Activated CD4-positive, alpha-beta memory T cell treated with anti-CD3 and anti-CD28 coated beads, Interleukin-2, amount 10 ng/mL, durations not matched to agents 7 days and 5 days (primary cell): ENCODE measurements around the gene ZBTB6. TPM values are rescaled to one million over a fixed set of nuclear protein-coding genes. Genes with fewer than 3 reads are reported as not detected.

ENCODE experiments used
- CTCF ChIA-PET: fragments of 350-600 bp; sonication (Branson Sonifier 250); formaldehyde crosslinking; loops from one replicate; lab custom pipeline; 2021; ENCODE audit warnings: antibody characterized with exemption, inconsistent platforms; lab: Charles Lee
- POLR2A ChIA-PET: fragments of 350-600 bp; sonication (Branson Sonifier 250); formaldehyde crosslinking; loops from one replicate; lab custom pipeline; 2021; ENCODE audit warnings: antibody characterized with exemption; lab: Charles Lee
- DNase-seq: peaks from one replicate; pipeline ENCODE4 v3.0.0-alpha.2; 2020
- H3K27ac Mint-ChIP-seq: one replicate; pipeline ENCODE4 v1.8.0; 2021; ENCODE audit warnings: mild to moderate bottlenecking, mixed read lengths
- H3K27me3 Mint-ChIP-seq: one replicate; pipeline ENCODE4 v1.8.0; 2021; ENCODE audit warnings: mixed read lengths
- H3K36me3 Mint-ChIP-seq: one replicate; pipeline ENCODE4 v1.8.0; 2021; ENCODE audit warnings: low read depth, mixed read lengths
- H3K4me1 Mint-ChIP-seq: one replicate; pipeline ENCODE4 v1.8.0; 2021; ENCODE audit warnings: mixed read lengths
- H3K4me3 Mint-ChIP-seq: one replicate; pipeline ENCODE4 v1.8.0; 2021; ENCODE audit warnings: mild to moderate bottlenecking, mixed read lengths
- H3K9me3 Mint-ChIP-seq: one replicate; pipeline ENCODE4 v1.8.0; 2021; ENCODE audit warnings: mixed read lengths
- total RNA-seq, 2 experiments: library from RNA; stranded (reverse); gene quantifications; one replicate each; pipeline ENCODE4 v1.2.3, GENCODE V29; 2021

Gene ZBTB6
- total RNA-seq, 2 experiments from 2014 or later: 12.1 to 12.7 TPM

- H3K9me3 Mint-ChIP-seq: no peaks in the 10 kb centered on the region
- H3K27ac Mint-ChIP-seq: peak within 1 kb of the TSS; percentile 78
- ChIA-PET POLR2A (interaction anchor here (0.7 to 4.1 kb wide), 15 partner anchors 10 to 113 kb away, joined by 3 to 59 read pairs (median 4); partner anchors contain the start of genes PDCL, RC3H2, ZBTB26 and ZBTB6), CTCF (interaction anchor here (0.5 to 2.1 kb wide), 8 partner anchors 9 to 409 kb away, joined by 3 to 9 read pairs (median 5); partner anchors contain the start of genes RC3H2 and ZBTB26)
- peak within 1 kb of the TSS; percentile 92 for H3K4me3 Mint-ChIP-seq
- H3K36me3 Mint-ChIP-seq: peaks cover 26% of the 10 kb centered on the region
- DNase-seq: peak; percentile 99
- peaks cover 41% of the 10 kb centered on the region for H3K4me1 Mint-ChIP-seq
- no peaks in the 10 kb centered on the region for H3K27me3 Mint-ChIP-seq
These were observed 27.8 kb upstream of the ZBTB6 start, which contains the start of gene RABGAP1 for GRCh38 chr9:122940749-122941581. Gene RABGAP1 (plus strand): TSS chr9:122941020. CDS start chr9:122957060, 16,040 bp downstream.

GRCh38 chr9:122940454-122940748 is 27.3 kb upstream of the ZBTB6 start:
- H3K27ac Mint-ChIP-seq: peak overlapping the region; percentile 64
- DNase-seq: no peak
- H3K4me3 Mint-ChIP-seq: peak overlapping the region; percentile 92
- H3K36me3 Mint-ChIP-seq: peaks cover 21% of the 10 kb centered on the region
- peaks cover 36% of the 10 kb centered on the region for H3K4me1 Mint-ChIP-seq
- POLR2A ChIA-PET: interaction anchor here (0.7 to 4.1 kb wide), 11 partner anchors 9 to 112 kb away, joined by 3 to 59 read pairs (median 6); partner anchors contain the start of genes PDCL, RC3H2, ZBTB26 and ZBTB6
- no peaks in the 10 kb centered on the region for H3K27me3 Mint-ChIP-seq
- CTCF ChIA-PET: interaction anchor here (0.5 to 2.1 kb wide), 8 partner anchors 8 to 409 kb away, joined by 3 to 9 read pairs (median 4); partner anchors contain the start of genes RC3H2 and ZBTB26
- no peaks in the 10 kb centered on the region for H3K9me3 Mint-ChIP-seq

- CTCF ChIA-PET: interaction anchor here (2.1 kb wide), 1 partner anchor 7 kb away, joined by 9 read pairs; the partner anchor contains the start of gene ZBTB26
- H3K27ac Mint-ChIP-seq: no peak overlapping the region
- peaks cover 22% of the 10 kb centered on the region for H3K36me3 Mint-ChIP-seq
- H3K4me1 Mint-ChIP-seq: peaks cover 34% of the 10 kb centered on the region
- no peaks in the 10 kb centered on the region for H3K27me3 Mint-ChIP-seq
- no peaks in the 10 kb centered on the region for H3K9me3 Mint-ChIP-seq
- no peak overlapping the region for H3K4me3 Mint-ChIP-seq
- DNase-seq: no peak
- POLR2A ChIA-PET: interaction anchor here (1.0 to 4.1 kb wide), 4 partner anchors 9 to 60 kb away, joined by 4 to 59 read pairs (median 47); partner anchors contain the start of genes RC3H2, ZBTB26 and ZBTB6
These were observed 26.5 kb upstream of the ZBTB6 start for GRCh38 chr9:122939601-122940000.

GRCh38 chr9:122936883-122937282 is 23.8 kb upstream of the ZBTB6 start:
- Mint-ChIP-seq H3K27me3 (no peaks in the 10 kb centered on the region), H3K36me3 (peaks cover 22% of the 10 kb centered on the region), H3K9me3 (no peaks in the 10 kb centered on the region), H3K27ac (no peak overlapping the region), H3K4me3 (no peak overlapping the region), H3K4me1 (peaks cover 28% of the 10 kb centered on the region)
- ChIA-PET POLR2A (interaction anchor here (0.9 to 1.0 kb wide), 3 partner anchors 11 to 672 kb away, joined by 3 read pairs; partner anchors contain the start of genes MRRF, RBM18 and ZBTB6), CTCF (no interaction called here)
- DNase-seq: no peak

GRCh38 chr9:122936464-122936863 is 23.3 kb upstream of the ZBTB6 start:
- Mint-ChIP-seq H3K36me3 (peaks cover 22% of the 10 kb centered on the region), H3K27me3 (no peaks in the 10 kb centered on the region), H3K27ac (no peak overlapping the region), H3K4me3 (no peak overlapping the region), H3K9me3 (no peaks in the 10 kb centered on the region), H3K4me1 (peaks cover 23% of the 10 kb centered on the region)
- ChIA-PET CTCF (no interaction called here), POLR2A (interaction anchor here (0.9 kb wide), 2 partner anchors 23 to 671 kb away, joined by 3 read pairs; partner anchors contain the start of genes MRRF, RBM18 and ZBTB6)
- DNase-seq: no peak

GRCh38 chr9:122931226-122932121 is 18.4 kb upstream of the ZBTB6 start, which contains the start of gene ZBTB26:
Gene ZBTB26 (minus strand): TSS chr9:122931512. CDS start chr9:122919934, 11,578 bp downstream.
- DNase-seq: peak; percentile 90
- ChIA-PET CTCF (interaction anchor here (1.0 to 3.0 kb wide), 5 partner anchors 9 to 28 kb away, joined by 3 to 19 read pairs (median 6); partner anchors contain the start of genes RABGAP1, RC3H2 and ZBTB6), POLR2A (interaction anchor here (0.6 to 4.4 kb wide), 13 partner anchors 9 to 103 kb away, joined by 3 to 53 read pairs (median 6); partner anchors contain the start of genes PDCL, RABGAP1, RC3H2 and ZBTB6)
- Mint-ChIP-seq H3K36me3 (peaks cover 9% of the 10 kb centered on the region), H3K27me3 (no peaks in the 10 kb centered on the region), H3K9me3 (no peaks in the 10 kb centered on the region), H3K4me3 (no peak within 1 kb of the TSS), H3K27ac (peak within 1 kb of the TSS; percentile 79), H3K4me1 (peaks cover 13% of the 10 kb centered on the region)

- no peak for DNase-seq
- POLR2A ChIA-PET: interaction anchor here (1.2 to 4.4 kb wide), 10 partner anchors 9 to 102 kb away, joined by 4 to 53 read pairs (median 7); partner anchors contain the start of genes PDCL, RABGAP1, RC3H2 and ZBTB6
- CTCF ChIA-PET: interaction anchor here (1.6 to 3.0 kb wide), 3 partner anchors 17 to 27 kb away, joined by 5 to 19 read pairs (median 7); partner anchors contain the start of gene ZBTB6
- Mint-ChIP-seq H3K36me3 (peaks cover 5% of the 10 kb centered on the region), H3K4me3 (no peak overlapping the region), H3K27ac (no peak overlapping the region), H3K4me1 (peaks cover 13% of the 10 kb centered on the region), H3K9me3 (no peaks in the 10 kb centered on the region), H3K27me3 (no peaks in the 10 kb centered on the region)
These were observed 17.6 kb upstream of the ZBTB6 start for GRCh38 chr9:122930541-122931225.

GRCh38 chr9:122929796-122930354 is 16.8 kb upstream of the ZBTB6 start:
- Mint-ChIP-seq H3K27ac (no peak overlapping the region), H3K27me3 (no peaks in the 10 kb centered on the region), H3K4me3 (no peak overlapping the region), H3K4me1 (peaks cover 11% of the 10 kb centered on the region), H3K36me3 (peaks cover 2% of the 10 kb centered on the region), H3K9me3 (no peaks in the 10 kb centered on the region)
- CTCF ChIA-PET: interaction anchor here (1.2 to 2.1 kb wide), 3 partner anchors 17 to 76 kb away, joined by 3 to 7 read pairs (median 5); partner anchors contain the start of gene ZBTB6
- POLR2A ChIA-PET: interaction anchor here (0.8 to 4.4 kb wide), 6 partner anchors 9 to 58 kb away, joined by 3 to 53 read pairs (median 26); partner anchors contain the start of genes RABGAP1, RC3H2 and ZBTB6
- no peak for DNase-seq

- H3K27me3 Mint-ChIP-seq: no peaks in the 10 kb centered on the region
- no peak for DNase-seq
- peaks cover 14% of the 10 kb centered on the region for H3K36me3 Mint-ChIP-seq
- H3K4me1 Mint-ChIP-seq: no peaks in the 10 kb centered on the region
- no peak overlapping the region for H3K27ac Mint-ChIP-seq
- ChIA-PET POLR2A (interaction anchor here (2.2 kb wide), 1 partner anchor 11 kb away, joined by 6 read pairs; the partner anchor contains the start of gene ZBTB6), CTCF (no interaction called here)
- no peak overlapping the region for H3K4me3 Mint-ChIP-seq
- H3K9me3 Mint-ChIP-seq: no peaks in the 10 kb centered on the region
These were observed 10.8 kb upstream of the ZBTB6 start for GRCh38 chr9:122923947-122924346.

- Mint-ChIP-seq H3K4me1 (no peaks in the 10 kb centered on the region), H3K27ac (no peak overlapping the region), H3K36me3 (peaks cover 17% of the 10 kb centered on the region), H3K27me3 (no peaks in the 10 kb centered on the region), H3K4me3 (no peak overlapping the region), H3K9me3 (no peaks in the 10 kb centered on the region)
- POLR2A ChIA-PET: interaction anchor here (1.9 kb wide), 1 partner anchor 9 kb away, joined by 4 read pairs; the partner anchor contains the start of gene ZBTB26
- CTCF ChIA-PET: interaction anchor here (1.1 kb wide), 1 partner anchor 13 kb away, joined by 3 read pairs; no protein-coding TSS in a partner anchor
- DNase-seq: no peak
These were observed 9.6 kb upstream of the ZBTB6 start for GRCh38 chr9:122922713-122923112.

- H3K27me3 Mint-ChIP-seq: no peaks in the 10 kb centered on the region
- H3K36me3 Mint-ChIP-seq: peaks cover 23% of the 10 kb centered on the region
- DNase-seq: no peak
- POLR2A ChIA-PET: interaction anchor here (1.7 kb wide), 1 partner anchor 14 kb away, joined by 8 read pairs; the partner anchor contains the start of gene ZBTB26
- no peak overlapping the region for H3K4me3 Mint-ChIP-seq
- CTCF ChIA-PET: no interaction called here
- peaks cover 4% of the 10 kb centered on the region for H3K4me1 Mint-ChIP-seq
- H3K27ac Mint-ChIP-seq: no peak overlapping the region
- H3K9me3 Mint-ChIP-seq: no peaks in the 10 kb centered on the region
These were observed 5.2 kb upstream of the ZBTB6 start for GRCh38 chr9:122918310-122918709.
